ENCODE results near the gene MSLN. TPM values are rescaled to one million over a fixed set of nuclear protein-coding genes. Genes with fewer than 3 reads are reported as not detected.

Gene MSLN
- total and polyA plus RNA-seq, 2 experiments from 2014 or later, result not detected

- H3F3A ChIP-seq (ENCODE audit: insufficient read depth), result no peaks in the 10 kb centered on the region
- H3K79me2 ChIP-seq (ENCODE audit: insufficient read depth), result no peaks in the 10 kb centered on the region
- no peaks in the 10 kb centered on the region for H3K36me3 ChIP-seq (ENCODE audit: low read depth)
- no peak overlapping the region for H2AFZ ChIP-seq
- no peak for DNase-seq
- 86 to 90% methylated on average over 20 to 22 of the region's 22 CpGs for WGBS, 2 experiments (ENCODE audit: low coverage in 1 of 2, low lambda C conversion rate in 2 of 2, missing lambda C conversion rate in 2 of 2)
- H3K4me3 ChIP-seq, result no peak overlapping the region
- no peak overlapping the region for H3K27ac ChIP-seq
- no peak for TF ChIP-seq EZH2phosphoT487 (IDR thresholded peaks at IDR 0.05; ENCODE audit: insufficient read depth, low read depth)
- TF ChIP-seq EZH2 (IDR thresholded peaks at IDR 0.05; ENCODE audit: insufficient read depth, poor library complexity, severe bottlenecking), result no peak
- no peaks in the 10 kb centered on the region for H4K20me1 ChIP-seq (ENCODE audit: insufficient read depth)
- in situ Hi-C loops (cut with MboI), result no loop called here
- no peak overlapping the region for H3K9ac ChIP-seq
- no peaks in the 10 kb centered on the region for H3K4me1 ChIP-seq (ENCODE audit: insufficient read depth)
- no peak overlapping the region for H3K4me2 ChIP-seq (ENCODE audit: unreplicated experiment)
- H3K27me3 ChIP-seq (replicated peaks; ENCODE audit: insufficient read depth), result no peaks in the 10 kb centered on the region
- no peaks in the 10 kb centered on the region for H3K9me3 ChIP-seq (ENCODE audit: low read depth)
- no peaks in the 10 kb centered on the region for H3K9me2 ChIP-seq (ENCODE audit: insufficient read depth)
Observed at GRCh38 chr16:730666-731509, 29.6 kb upstream of the MSLN start.

- H3K4me1 ChIP-seq (ENCODE audit: insufficient read depth), result no peaks in the 10 kb centered on the region
- H3K36me3 ChIP-seq (ENCODE audit: low read depth), result no peaks in the 10 kb centered on the region
- no peaks in the 10 kb centered on the region for H4K20me1 ChIP-seq (ENCODE audit: insufficient read depth)
- H3K9me3 ChIP-seq (ENCODE audit: low read depth), result no peaks in the 10 kb centered on the region
- no peaks in the 10 kb centered on the region for H3K79me2 ChIP-seq (ENCODE audit: insufficient read depth)
- 89 to 90% methylated on average over 12 of the region's 12 CpGs for WGBS, 2 experiments (ENCODE audit: low coverage in 1 of 2, low lambda C conversion rate in 2 of 2, missing lambda C conversion rate in 2 of 2)
- H3K27me3 ChIP-seq (replicated peaks; ENCODE audit: insufficient read depth), result no peaks in the 10 kb centered on the region
- DNase-seq, result no peak
- in situ Hi-C loops (cut with MboI), result no loop called here
- H3K9me2 ChIP-seq (ENCODE audit: insufficient read depth), result no peaks in the 10 kb centered on the region
- no peak overlapping the region for H3K27ac ChIP-seq
- TF ChIP-seq EZH2 (IDR thresholded peaks at IDR 0.05; ENCODE audit: insufficient read depth, poor library complexity, severe bottlenecking) (no peak), EZH2phosphoT487 (IDR thresholded peaks at IDR 0.05; ENCODE audit: insufficient read depth, low read depth) (no peak)
- H3K4me2 ChIP-seq (ENCODE audit: unreplicated experiment), result no peak overlapping the region
- no peak overlapping the region for H3K9ac ChIP-seq
- no peaks in the 10 kb centered on the region for H3F3A ChIP-seq (ENCODE audit: insufficient read depth)
- H3K4me3 ChIP-seq, result no peak overlapping the region
- no peak overlapping the region for H2AFZ ChIP-seq
Observed at GRCh38 chr16:732332-732731, 28.2 kb upstream of the MSLN start.

GRCh38 chr16:732936-733335 is 27.6 kb upstream of the MSLN start:
- TF ChIP-seq EZH2 (IDR thresholded peaks at IDR 0.05; ENCODE audit: insufficient read depth, poor library complexity, severe bottlenecking) (no peak), EZH2phosphoT487 (IDR thresholded peaks at IDR 0.05; ENCODE audit: insufficient read depth, low read depth) (no peak)
- 90 to 94% methylated on average over 13 of the region's 13 CpGs for WGBS, 2 experiments (ENCODE audit: low coverage in 1 of 2, low lambda C conversion rate in 2 of 2, missing lambda C conversion rate in 2 of 2)
- peak; percentile 49 for DNase-seq

GRCh38 chr16:733382-734207 is 26.9 kb upstream of the MSLN start:
- in situ Hi-C loops (cut with MboI), result no loop called here
- no peaks in the 10 kb centered on the region for H3K79me2 ChIP-seq (ENCODE audit: insufficient read depth)
- H2AFZ ChIP-seq, result no peak overlapping the region
- H3K27me3 ChIP-seq (replicated peaks; ENCODE audit: insufficient read depth), result no peaks in the 10 kb centered on the region
- no peaks in the 10 kb centered on the region for H4K20me1 ChIP-seq (ENCODE audit: insufficient read depth)
- TF ChIP-seq EZH2phosphoT487 (IDR thresholded peaks at IDR 0.05; ENCODE audit: insufficient read depth, low read depth) (no peak), EZH2 (IDR thresholded peaks at IDR 0.05; ENCODE audit: insufficient read depth, poor library complexity, severe bottlenecking) (no peak)
- WGBS, 2 experiments (ENCODE audit: low coverage in 1 of 2, low lambda C conversion rate in 2 of 2, missing lambda C conversion rate in 2 of 2), result 92% methylated on average over 26 to 30 of the region's 34 CpGs
- no peak overlapping the region for H3K27ac ChIP-seq
- no peaks in the 10 kb centered on the region for H3K9me3 ChIP-seq (ENCODE audit: low read depth)
- no peaks in the 10 kb centered on the region for H3F3A ChIP-seq (ENCODE audit: insufficient read depth)
- no peaks in the 10 kb centered on the region for H3K36me3 ChIP-seq (ENCODE audit: low read depth)
- no peak overlapping the region for H3K9ac ChIP-seq
- no peak overlapping the region for H3K4me3 ChIP-seq
- H3K9me2 ChIP-seq (ENCODE audit: insufficient read depth), result no peaks in the 10 kb centered on the region
- H3K4me1 ChIP-seq (ENCODE audit: insufficient read depth), result no peaks in the 10 kb centered on the region
- DNase-seq, result no peak
- H3K4me2 ChIP-seq (ENCODE audit: unreplicated experiment), result no peak overlapping the region

More at GRCh38 chr16:732936-733335, 27.6 kb upstream of the MSLN start:
- Histone ChIP-seq H3F3A (ENCODE audit: insufficient read depth) (no peaks in the 10 kb centered on the region), H3K4me3 (no peak overlapping the region), H3K4me2 (ENCODE audit: unreplicated experiment) (no peak overlapping the region), H3K9me2 (ENCODE audit: insufficient read depth) (no peaks in the 10 kb centered on the region), H3K27ac (no peak overlapping the region), H3K4me1 (ENCODE audit: insufficient read depth) (no peaks in the 10 kb centered on the region), H3K9me3 (ENCODE audit: low read depth) (no peaks in the 10 kb centered on the region), H3K36me3 (ENCODE audit: low read depth) (no peaks in the 10 kb centered on the region), H3K79me2 (ENCODE audit: insufficient read depth) (no peaks in the 10 kb centered on the region), H3K27me3 (replicated peaks; ENCODE audit: insufficient read depth) (no peaks in the 10 kb centered on the region), H4K20me1 (ENCODE audit: insufficient read depth) (no peaks in the 10 kb centered on the region), H2AFZ (no peak overlapping the region), H3K9ac (no peak overlapping the region)
- in situ Hi-C loops (cut with MboI), result no loop called here
